Tibial nerve (tissue), 4 donors: ENCODE data around the gene TMEM109. TPM values are rescaled to one million over a fixed set of nuclear protein-coding genes. Genes with fewer than 3 reads are reported as not detected.

Experiments used
- DNase-seq, 2 donors: peaks; one replicate each; pipeline ENCODE4 v3.0.0-alpha.2; 2019; ENCODE audit warnings: low spot score in 2 of 2
- H3K27ac ChIP-seq, 4 donors: fragments of 200-600 bp; sonication (generic) in 3 of 4; one replicate each; pipeline ENCODE4 v1.5.1; 2017 to 2019; ENCODE audit warnings: mild to moderate bottlenecking in 1 of 4
- H3K27me3 ChIP-seq, 2 donors: fragments of 200-600 bp; sonication (generic) in 1 of 2; one replicate each; pipeline versions ENCODE4 v1.5.1 to v1.6.0; 2017 to 2019
- H3K36me3 ChIP-seq, 3 donors: fragments of 200-600 bp; sonication (generic); one replicate each; pipeline ENCODE4 v1.5.1; 2018 to 2019
- H3K4me1 ChIP-seq, 4 donors: fragments of 200-600 bp; sonication (generic) in 3 of 4; one replicate each; pipeline ENCODE4 v1.5.1; 2017 to 2019
- H3K4me3 ChIP-seq, 4 donors: fragments of 200-600 bp; sonication (generic) in 3 of 4; one replicate each; pipeline ENCODE4 v1.5.1; 2017 to 2019; ENCODE audit warnings: mild to moderate bottlenecking in 1 of 4, moderate library complexity in 1 of 4
- H3K9me3 ChIP-seq, 4 donors: fragments of 200-600 bp; sonication (generic) in 3 of 4; one replicate each; pipeline ENCODE4 v1.5.1; 2017 to 2019
- CTCF ChIP-seq, 5 experiments: fragments of 200-600 bp in 3 of 5; fragments of 450-650 bp in 2 of 5; sonication (generic) in 3 of 5; IDR thresholded peaks; one replicate each; pipeline ENCODE4 v1.5.1; 2016 to 2019; ENCODE audit warnings: antibody characterized with exemption in 5 of 5, mild to moderate bottlenecking in 3 of 5, moderate library complexity in 2 of 5
- EP300 ChIP-seq, 2 donors: sonication (generic); formaldehyde crosslinking; IDR thresholded peaks; one replicate each; pipeline ENCODE4 v1.6.1; 2017; ENCODE audit warnings: antibody characterized with exemption in 2 of 2, mild to moderate bottlenecking in 1 of 2
- POLR2A ChIP-seq, 2 donors: fragments of 450-650 bp; IDR thresholded peaks; one replicate each; pipeline ENCODE4 v1.6.1; 2017; ENCODE audit warnings: antibody characterized with exemption in 2 of 2, mild to moderate bottlenecking in 2 of 2, moderate library complexity in 2 of 2
- WGBS, 2 donors: methylation state at CpG; one replicate each; pipeline ENCODE4 v1.1.5; 2018; 5-methylcytosine and 5-hydroxymethylcytosine counted together
- total RNA-seq, 4 donors: library from RNA; depleted of rRNA; stranded (reverse); fragments of >200 nt; gene quantifications; one replicate each; pipeline ENCODE4 v1.1.0, GENCODE V29; 2016

The TMEM109 gene
- total RNA-seq: 100 to 1,000 TPM; 173 to 300 (median 197) TPM

GRCh38 chr11:60913793-60914632 is at the start of gene TMEM109:
Gene TMEM109 (plus strand): TSS chr11:60914158. CDS start chr11:60919694, 5,536 bp downstream.
- Histone ChIP-seq H3K27me3 (no peaks in the 10 kb centered on the region), H3K36me3 (peaks cover 0 to 5% (median 0%) of the 10 kb centered on the region in 3 donors), H3K4me3 (peak within 1 kb of the TSS; percentile 69 to 94 (median 72)), H3K4me1 (peaks cover 0 to 55% (median 27%) of the 10 kb centered on the region in 4 donors), H3K9me3 (no peaks in the 10 kb centered on the region), H3K27ac (peak within 1 kb of the TSS; percentile 73 to 99 (median 92))
- TF ChIP-seq EP300 (IDR thresholded peaks at IDR 0.05) (peak; percentile 43 to 86), CTCF (IDR thresholded peaks at IDR 0.05) (peak in 1 of 5 experiments; percentile 49), POLR2A (IDR thresholded peaks at IDR 0.05) (peak in 1 of 2 donors; percentile 68)
- DNase-seq: peak; percentile 73 to 85
- WGBS, 2 donors: 0 to 1% methylated on average over 51 to 54 of the region's 70 CpGs

- Histone ChIP-seq H3K4me3 (no peak overlapping the region), H3K27me3 (no peaks in the 10 kb centered on the region), H3K36me3 (no peaks in the 10 kb centered on the region), H3K4me1 (no peaks in the 10 kb centered on the region), H3K27ac (no peak overlapping the region), H3K9me3 (no peaks in the 10 kb centered on the region)
- DNase-seq: no peak
- TF ChIP-seq EP300 (IDR thresholded peaks at IDR 0.05): no peak
- TF ChIP-seq POLR2A (IDR thresholded peaks at IDR 0.05): no peak
- TF ChIP-seq CTCF (IDR thresholded peaks at IDR 0.05): no peak
- WGBS, 2 donors: 73 to 76% methylated on average over 7 of the region's 7 CpGs
Observed at GRCh38 chr11:60864856-60865513, 49.0 kb upstream of the TMEM109 start.

- no peaks in the 10 kb centered on the region for H3K27me3 ChIP-seq
- H3K4me1 ChIP-seq: peaks cover 0 to 11% (median 0%) of the 10 kb centered on the region in 4 donors
- H3K27ac ChIP-seq: no peak within 1 kb of the TSS
- TF ChIP-seq CTCF (IDR thresholded peaks at IDR 0.05): no peak
- no peaks in the 10 kb centered on the region for H3K9me3 ChIP-seq
- no peaks in the 10 kb centered on the region for H3K36me3 ChIP-seq
- 47 to 70% methylated on average over 9 to 13 of the region's 13 CpGs for WGBS, 2 donors
- no peak within 1 kb of the TSS for H3K4me3 ChIP-seq
- peak; percentile 23 to 41 for DNase-seq
Observed at GRCh38 chr11:60866911-60867870, 46.8 kb upstream of the TMEM109 start, which contains the start of gene ZP1. Gene ZP1 (plus strand): TSS chr11:60867542. CDS start chr11:60867562, 20 bp downstream.

GRCh38 chr11:60867871-60868681 is 45.9 kb upstream of the TMEM109 start:
- 76 to 82% methylated on average over 10 of the region's 10 CpGs for WGBS, 2 donors
- Histone ChIP-seq H3K36me3 (no peaks in the 10 kb centered on the region), H3K27me3 (no peaks in the 10 kb centered on the region), H3K27ac (no peak overlapping the region), H3K4me3 (no peak overlapping the region), H3K4me1 (peaks cover 0 to 19% (median 0%) of the 10 kb centered on the region in 4 donors), H3K9me3 (no peaks in the 10 kb centered on the region)
- TF ChIP-seq POLR2A (IDR thresholded peaks at IDR 0.05) (no peak), CTCF (IDR thresholded peaks at IDR 0.05) (no peak), EP300 (IDR thresholded peaks at IDR 0.05) (no peak)
- no peak for DNase-seq
